GM12874 (cell line): Measurements from ENCODE around the gene SDC1.

ENCODE experiments used
- CTCF ChIP-seq: IDR thresholded peaks from 2 replicates; pipeline ENCODE4 v1.5.1; 2011; ENCODE audit warnings: low read depth, mild to moderate bottlenecking, control low read depth, low read length, moderate library complexity; ENCODE audit not compliant: insufficient read depth

SDC1 gene

GRCh38 chr2:20224164-20224715 lies 690 bp downstream of the SDC1 start:
- no peak for TF ChIP-seq CTCF

GRCh38 chr2:20223407-20224163 lies 1.3 kb downstream of the SDC1 start:
- no peak for TF ChIP-seq CTCF

- no peak for TF ChIP-seq CTCF
Measured at GRCh38 chr2:20222769-20223406, 2.0 kb downstream of the SDC1 start.

- TF ChIP-seq CTCF, result no peak
Measured at GRCh38 chr2:20222014-20222768, 2.7 kb downstream of the SDC1 start.

GRCh38 chr2:20221555-20221973 lies 3.4 kb downstream of the SDC1 start:
- TF ChIP-seq CTCF, result no peak

GRCh38 chr2:20220806-20221554 lies 4.0 kb downstream of the SDC1 start:
- no peak for TF ChIP-seq CTCF
